ENCODE results near the gene EZR.

The EZR gene

DNA sequence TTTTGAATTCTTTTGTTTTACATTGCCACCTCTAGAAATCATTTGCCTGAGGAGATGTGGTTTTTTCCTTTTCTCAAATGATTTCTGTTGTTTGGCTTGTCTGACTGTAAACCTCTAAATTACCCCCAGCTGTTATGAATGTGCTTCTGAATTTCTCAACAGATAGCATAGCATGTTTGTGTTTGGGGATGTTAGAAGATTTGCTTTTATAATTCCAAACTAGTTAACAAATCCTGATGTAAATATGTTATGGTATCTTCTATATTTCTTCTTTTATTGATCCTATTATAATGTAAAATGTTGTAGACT lies 31.6 kb upstream of the EZR start:
- DNase-seq (ENCODE audit: low read depth) = no peak
- TF ChIP-seq, protein P1, sequence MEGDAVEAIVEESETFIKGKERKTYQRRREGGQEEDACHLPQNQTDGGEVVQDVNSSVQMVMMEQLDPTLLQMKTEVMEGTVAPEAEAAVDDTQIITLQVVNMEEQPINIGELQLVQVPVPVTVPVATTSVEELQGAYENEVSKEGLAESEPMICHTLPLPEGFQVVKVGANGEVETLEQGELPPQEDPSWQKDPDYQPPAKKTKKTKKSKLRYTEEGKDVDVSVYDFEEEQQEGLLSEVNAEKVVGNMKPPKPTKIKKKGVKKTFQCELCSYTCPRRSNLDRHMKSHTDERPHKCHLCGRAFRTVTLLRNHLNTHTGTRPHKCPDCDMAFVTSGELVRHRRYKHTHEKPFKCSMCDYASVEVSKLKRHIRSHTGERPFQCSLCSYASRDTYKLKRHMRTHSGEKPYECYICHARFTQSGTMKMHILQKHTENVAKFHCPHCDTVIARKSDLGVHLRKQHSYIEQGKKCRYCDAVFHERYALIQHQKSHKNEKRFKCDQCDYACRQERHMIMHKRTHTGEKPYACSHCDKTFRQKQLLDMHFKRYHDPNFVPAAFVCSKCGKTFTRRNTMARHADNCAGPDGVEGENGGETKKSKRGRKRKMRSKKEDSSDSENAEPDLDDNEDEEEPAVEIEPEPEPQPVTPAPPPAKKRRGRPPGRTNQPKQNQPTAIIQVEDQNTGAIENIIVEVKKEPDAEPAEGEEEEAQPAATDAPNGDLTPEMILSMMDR (IDR thresholded peaks at IDR 0.05; ENCODE audit: insufficient read depth, low read depth, low read length, missing control alignments) = no peak
- no peak overlapping the region for H3K4me3 ChIP-seq (ENCODE audit: low read length)

DNA sequence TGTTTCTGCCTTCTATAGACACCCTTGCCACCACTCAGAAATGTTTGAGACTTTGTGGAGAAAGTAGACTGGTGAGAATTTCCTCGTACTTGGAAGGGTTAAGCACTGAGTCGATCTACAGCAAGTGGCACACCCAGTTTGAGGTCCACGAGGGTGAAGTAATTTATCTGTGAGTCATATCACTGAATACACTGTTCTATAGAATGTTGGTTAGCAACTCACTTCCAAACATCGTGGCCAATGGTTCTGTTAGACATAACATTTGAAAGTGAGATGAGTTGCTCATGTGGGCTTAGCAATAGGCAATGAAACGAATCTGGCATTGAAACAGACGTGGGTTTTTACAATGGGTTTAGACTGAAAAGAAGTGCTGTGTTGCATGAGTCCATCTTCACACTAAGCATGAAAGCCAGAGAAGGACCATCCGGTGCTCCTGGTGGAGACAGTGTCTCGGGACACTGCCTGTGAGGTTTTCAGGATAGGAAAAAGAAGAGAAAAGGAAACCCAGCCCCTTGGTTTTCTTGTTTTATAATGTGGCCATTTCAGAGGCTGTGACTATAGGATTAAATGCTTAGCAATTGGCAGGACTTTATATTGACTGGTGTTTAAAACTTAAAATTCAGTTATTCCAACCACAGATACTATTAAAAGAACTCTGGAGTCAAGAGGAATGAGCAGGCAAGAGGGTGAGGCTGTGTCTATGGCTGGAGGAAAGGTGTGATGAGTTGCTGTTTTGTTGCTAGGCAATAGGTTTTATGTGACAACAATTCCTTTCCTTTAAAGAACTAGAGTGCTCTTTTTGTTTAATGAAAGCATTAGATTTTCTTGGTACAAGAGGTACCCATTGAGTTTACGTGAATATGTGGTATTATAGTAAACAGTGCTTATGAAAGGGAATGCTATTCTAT lies 31.0 kb upstream of the EZR start:
- DNase-seq (ENCODE audit: low read depth) = peak; percentile 99
- TF ChIP-seq, protein P1 (IDR thresholded peaks at IDR 0.05; ENCODE audit: insufficient read depth, low read depth, low read length, missing control alignments) = no peak
- peak overlapping the region; percentile 25 for H3K4me3 ChIP-seq (ENCODE audit: low read length)

- TF ChIP-seq, protein P1 (IDR thresholded peaks at IDR 0.05; ENCODE audit: insufficient read depth, low read depth, low read length, missing control alignments) = no peak
- no peak overlapping the region for H3K4me3 ChIP-seq (ENCODE audit: low read length)
- peak; percentile 40 for DNase-seq (ENCODE audit: low read depth)
These were observed 29.3 kb upstream of the EZR start for GRCh38 chr6:158848490-158848895.

DNA sequence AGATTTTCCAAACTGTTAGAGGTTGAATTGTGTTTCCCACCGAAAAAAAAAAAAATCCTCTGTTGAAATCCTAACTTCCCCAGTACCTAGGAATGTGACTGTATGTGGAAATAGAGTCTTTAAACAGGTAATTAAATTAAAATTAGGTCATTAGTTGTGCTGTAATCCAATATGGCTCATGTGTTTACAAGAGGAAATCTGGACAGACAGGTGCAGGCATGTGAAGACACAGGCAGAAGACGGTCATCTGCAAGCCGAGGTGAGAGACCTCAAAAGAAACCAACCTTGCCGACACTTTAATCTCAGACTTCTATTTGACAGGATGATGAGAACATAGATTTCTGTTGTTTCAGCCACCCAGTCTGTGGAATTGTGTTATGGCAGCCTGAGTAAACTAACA lies 28.6 kb upstream of the EZR start:
- TF ChIP-seq, protein P1 (IDR thresholded peaks at IDR 0.05; ENCODE audit: insufficient read depth, low read depth, low read length, missing control alignments) = no peak
- DNase-seq (ENCODE audit: low read depth) = peak; percentile 96
- no peak overlapping the region for H3K4me3 ChIP-seq (ENCODE audit: low read length)

DNA sequence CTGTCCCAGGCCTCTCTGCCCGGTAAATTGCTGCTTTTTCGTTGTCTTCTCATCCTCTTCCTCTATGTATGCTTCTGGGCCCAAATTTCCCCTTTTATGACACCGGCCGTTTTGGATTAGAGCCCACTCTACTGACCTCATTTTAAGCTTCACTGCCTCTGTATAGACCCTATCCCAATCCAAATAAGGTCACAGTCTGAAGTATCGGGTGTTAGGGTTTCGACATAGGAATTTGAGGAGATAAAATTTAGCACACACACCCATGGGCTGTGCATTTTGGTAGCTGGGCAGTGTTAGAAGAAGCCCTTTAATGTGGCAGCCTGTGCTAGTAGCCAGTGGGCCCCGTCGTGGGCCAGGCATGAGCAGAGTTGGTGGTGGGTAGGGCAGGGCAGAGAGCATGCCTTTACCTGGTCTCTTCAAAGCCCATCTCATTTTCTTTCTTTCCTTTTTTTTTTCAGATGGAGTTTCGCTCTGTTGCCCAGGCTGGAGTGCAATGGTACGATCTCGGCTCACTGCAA lies 27.9 kb upstream of the EZR start:
- no peak for DNase-seq (ENCODE audit: low read depth)
- H3K4me3 ChIP-seq (ENCODE audit: low read length) = no peak overlapping the region
- TF ChIP-seq, protein P1 (IDR thresholded peaks at IDR 0.05; ENCODE audit: insufficient read depth, low read depth, low read length, missing control alignments) = no peak

DNA sequence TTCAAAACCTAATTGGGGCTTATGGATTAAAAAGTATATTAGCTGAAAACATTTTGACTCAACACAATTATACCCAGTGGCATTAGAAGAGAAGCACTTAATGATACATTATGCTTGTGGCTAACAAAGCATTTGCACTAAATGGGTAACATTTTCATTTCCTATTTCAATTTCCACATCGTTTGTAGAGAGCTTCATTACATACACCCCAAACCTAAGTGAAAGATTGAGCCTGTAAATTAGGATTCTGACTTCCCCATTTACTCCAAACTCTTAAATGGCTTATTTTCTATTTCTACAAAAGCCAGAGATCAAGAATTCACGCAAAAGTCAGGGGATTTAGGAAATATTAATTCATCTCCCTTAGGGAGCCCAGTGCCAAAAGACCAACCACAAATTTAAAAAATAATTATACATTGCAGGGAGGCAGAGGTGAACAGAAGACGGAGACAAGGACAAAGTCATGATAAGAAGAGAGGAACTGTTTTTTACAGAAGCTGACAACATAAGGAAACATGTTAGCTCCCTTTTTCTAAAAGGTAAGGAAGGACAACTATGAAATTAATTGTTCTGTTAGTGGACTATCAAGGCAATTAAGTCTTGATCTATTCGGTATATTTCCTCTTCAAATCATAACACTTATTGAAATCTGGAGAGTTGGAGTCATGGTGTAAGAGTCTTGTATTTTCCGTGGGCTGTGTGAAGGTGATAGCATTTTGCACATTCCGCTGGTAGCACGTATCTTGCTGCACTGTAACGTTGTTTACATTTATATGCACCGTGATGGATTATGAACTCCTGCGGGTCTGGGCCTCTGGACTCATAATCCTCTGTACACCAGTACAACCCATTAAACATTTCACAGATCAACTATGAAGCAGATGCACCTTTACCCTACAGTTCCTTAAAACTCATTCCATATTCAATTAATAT lies 24.8 kb upstream of the EZR start:
- no peak for DNase-seq (ENCODE audit: low read depth)

More for the DNA sequence above, 24.8 kb upstream of the EZR start:
- TF ChIP-seq, protein P1 (IDR thresholded peaks at IDR 0.05; ENCODE audit: insufficient read depth, low read depth, low read length, missing control alignments) = no peak
- H3K4me3 ChIP-seq (ENCODE audit: low read length) = no peak overlapping the region

Measured in epithelial cell of esophagus (primary cell).